GM21390 (cell line): Measurements from ENCODE around the gene SEC61B.

ENCODE experiments used
- ATAC-seq: cut with Tn5 transposase; IDR thresholded peaks from one replicate; pipeline ENCODE4 v1.9.1; 2021; ENCODE audit not compliant: unreplicated experiment

Gene SEC61B

GRCh38 chr9:99269416-99269815 lies 47.3 kb downstream of the SEC61B start:
- no peak for ATAC-seq

- no peak for ATAC-seq
Observed at GRCh38 chr9:99270491-99270890, 48.4 kb downstream of the SEC61B start.

GRCh38 chr9:99272836-99273235 lies 50.8 kb downstream of the SEC61B start:
- no peak for ATAC-seq

- ATAC-seq: no peak
Observed at GRCh38 chr9:99274016-99274415, 51.9 kb downstream of the SEC61B start.

- no peak for ATAC-seq
Observed at GRCh38 chr9:99274495-99274894, 52.4 kb downstream of the SEC61B start.
